Activated CD4-positive, alpha-beta memory T cell treated with anti-CD3 and anti-CD28 coated beads for 36 hours (primary cell): Measurements from ENCODE around the gene ZNF14. TPM values are rescaled to one million over a fixed set of nuclear protein-coding genes. Genes with fewer than 3 reads are reported as not detected.
"Not testable (repeated sequence)": the region's sequence is repeated elsewhere in the genome, so short reads cannot be mapped to it uniquely, and the experiment has no call there.

Experiments used
- CTCF ChIA-PET: fragments of 350-600 bp; sonication (Branson Sonifier 250); formaldehyde crosslinking; loops from one replicate; lab custom pipeline; 2021; ENCODE audit warnings: antibody characterized with exemption, inconsistent platforms; lab: Charles Lee
- POLR2A ChIA-PET: fragments of 350-600 bp; sonication (Branson Sonifier 250); formaldehyde crosslinking; loops from one replicate; lab custom pipeline; 2021; ENCODE audit warnings: antibody characterized with exemption; lab: Charles Lee
- DNase-seq: peaks from one replicate; pipeline ENCODE4 v3.0.0-alpha.2; 2020
- H3K27ac Mint-ChIP-seq: one replicate; pipeline ENCODE4 v1.8.0; 2021; ENCODE audit warnings: mixed read lengths
- H3K27me3 Mint-ChIP-seq: one replicate; pipeline ENCODE4 v1.8.0; 2021; ENCODE audit warnings: mixed read lengths
- H3K36me3 Mint-ChIP-seq: one replicate; pipeline ENCODE4 v1.8.0; 2021; ENCODE audit warnings: mixed read lengths
- H3K4me1 Mint-ChIP-seq: one replicate; pipeline ENCODE4 v1.8.0; 2021; ENCODE audit warnings: low read depth, mixed read lengths
- H3K4me3 Mint-ChIP-seq: one replicate; pipeline ENCODE4 v1.8.0; 2021; ENCODE audit warnings: mild to moderate bottlenecking, mixed read lengths
- H3K9me3 Mint-ChIP-seq: one replicate; pipeline ENCODE4 v1.8.0; 2021; ENCODE audit warnings: mixed read lengths
- intact Hi-C: fragments of 100-400 bp; cut with micrococcal nuclease; formaldehyde crosslinking; loops from one replicate; pipeline ENCODE4 v1.15.1; 2023
- total RNA-seq, 2 experiments: library from RNA; stranded (reverse); gene quantifications; one replicate each; pipeline ENCODE4 v1.2.3, GENCODE V29; 2021

Gene ZNF14
- total RNA-seq, result 1 to 10 TPM; 6.8 to 7.9 TPM

DNA sequence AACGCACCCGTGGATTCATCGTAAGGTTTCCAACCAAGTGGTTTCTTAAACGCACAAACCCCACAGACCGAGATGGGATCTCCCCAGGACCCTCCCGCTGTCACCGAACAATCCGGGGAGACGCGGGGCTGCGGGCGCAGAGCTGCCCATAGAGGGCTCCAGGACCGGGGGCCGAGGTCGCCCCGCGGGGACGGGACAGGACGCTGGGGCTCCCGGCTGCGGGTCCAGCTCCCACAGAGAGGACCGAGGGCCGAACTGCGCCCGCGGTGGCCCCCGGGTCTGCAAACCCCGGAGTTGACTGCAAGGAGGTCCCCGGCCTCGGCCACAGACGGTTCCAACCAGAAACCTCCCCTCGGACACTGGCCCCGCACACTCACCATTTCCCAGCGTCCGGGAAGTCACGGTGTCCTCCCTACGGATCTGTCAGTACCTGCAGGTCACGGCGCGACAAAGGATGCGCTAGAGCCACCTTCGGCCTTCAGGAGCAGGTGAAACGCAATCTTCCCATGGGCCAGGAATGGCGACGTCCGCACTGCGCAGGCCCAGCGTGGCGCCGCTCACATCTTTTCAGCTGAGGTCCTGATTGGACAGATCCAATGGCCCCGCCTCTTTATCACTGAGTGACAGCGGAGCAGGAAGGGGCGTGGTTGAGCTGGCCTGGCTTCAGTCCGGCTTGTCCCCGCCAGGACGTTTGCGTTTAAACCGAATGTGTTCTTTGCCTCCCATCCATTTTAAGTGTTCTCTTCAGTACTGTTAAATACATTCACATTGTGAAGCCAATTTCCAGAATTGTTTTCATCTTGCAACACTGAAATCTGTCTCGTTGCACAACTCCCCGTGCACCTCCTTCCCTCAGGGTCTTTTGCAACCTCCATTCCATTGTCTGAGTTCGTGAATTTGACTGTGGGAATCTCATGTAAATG is at the start of gene ZNF14:
Gene ZNF14 (minus strand): TSS at position 534 of the 923 bp plus-strand sequence. CDS start 154 bp downstream, at position 380.
- intact Hi-C loops, result loop anchor here (1.0 to 2.0 kb wide), 7 partner anchors 43 to 319 kb away; partner anchors contain the start of genes ATP13A1, ZNF101, ZNF506 and ZNF93
- CTCF ChIA-PET, result interaction anchor here (0.7 to 1.4 kb wide), 4 partner anchors 48 to 200 kb away, joined by 3 to 5 read pairs (median 4); partner anchors contain the start of gene ZNF101
- no peaks in the 10 kb centered on the region for H3K27me3 Mint-ChIP-seq

DNA sequence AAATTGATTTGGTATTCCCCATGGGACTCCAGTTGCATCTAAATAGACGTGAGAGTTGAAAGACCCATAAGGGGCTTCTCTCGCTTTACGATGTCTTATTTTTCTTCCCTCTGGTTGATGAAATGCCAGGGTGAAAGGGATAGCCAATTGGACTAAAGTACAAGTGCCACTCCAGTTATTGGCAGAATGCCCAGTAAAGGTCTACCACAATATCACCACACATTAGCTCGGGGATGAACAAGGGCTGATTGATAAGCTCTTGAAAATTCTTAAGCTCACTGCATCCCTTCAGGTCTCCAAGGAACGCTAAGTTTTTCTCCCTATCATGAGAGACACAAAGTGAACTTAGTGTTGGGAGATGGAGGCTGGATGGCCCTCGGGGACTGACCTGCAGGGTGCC is 48.9 kb upstream of the ZNF14 start:
- DNase-seq, H3K27me3 Mint-ChIP-seq, H3K27ac Mint-ChIP-seq, intact Hi-C loops, H3K4me3 Mint-ChIP-seq: not testable (repeated sequence)
- ChIA-PET CTCF (interaction anchor here (0.7 to 2.0 kb wide), 2 partner anchors 8 to 119 kb away, joined by 3 to 4 read pairs; partner anchors contain the start of gene ZNF93), POLR2A (interaction anchor here (1.8 to 2.5 kb wide), 2 partner anchors 40 to 113 kb away, joined by 5 to 11 read pairs; partner anchors contain the start of genes ZNF101 and ZNF506)
- Mint-ChIP-seq H3K4me1 (peaks cover 55% of the 10 kb centered on the region), H3K36me3 (peaks cover 62% of the 10 kb centered on the region), H3K9me3 (peaks cover 19% of the 10 kb centered on the region)

More for the DNA sequence above, at the start of gene ZNF14:
- H3K4me3 Mint-ChIP-seq, result peak within 1 kb of the TSS; percentile 99
- H3K9me3 Mint-ChIP-seq, result peaks cover 25% of the 10 kb centered on the region
- H3K36me3 Mint-ChIP-seq, result peaks cover 40% of the 10 kb centered on the region
- DNase-seq, result peak; percentile 96
- peak within 1 kb of the TSS; percentile 94 for H3K27ac Mint-ChIP-seq
- peaks cover 17% of the 10 kb centered on the region for H3K4me1 Mint-ChIP-seq
- POLR2A ChIA-PET, result interaction anchor here (0.6 to 2.7 kb wide), 7 partner anchors 14 to 133 kb away, joined by 3 to 18 read pairs (median 7); partner anchors contain the start of genes ZNF101, ZNF253 and ZNF506

DNA sequence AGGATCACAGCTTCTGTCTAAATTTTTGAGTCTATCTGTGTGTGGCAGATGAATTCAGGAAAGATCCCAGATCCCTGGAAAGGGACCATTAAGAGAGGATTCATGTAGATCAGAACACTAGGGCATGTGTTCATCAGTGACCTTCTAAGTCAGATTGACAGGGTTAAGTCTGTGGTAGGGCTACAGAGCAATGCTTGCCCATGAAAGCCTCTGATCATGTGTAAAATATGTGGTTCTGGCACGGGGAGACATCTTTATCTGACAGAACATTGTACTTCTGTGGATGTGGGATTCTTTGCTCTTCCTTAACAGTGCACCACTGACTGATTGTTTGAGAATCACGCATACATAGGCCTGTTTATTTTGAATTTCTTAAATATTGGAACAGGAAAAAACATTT is 45.8 kb upstream of the ZNF14 start:
- no peak for DNase-seq
- ChIA-PET POLR2A (interaction anchor here (0.7 kb wide), 1 partner anchor 43 kb away, joined by 4 read pairs; the partner anchor contains the start of gene ZNF506), CTCF (no interaction called here)
- H3K27ac Mint-ChIP-seq, result no peak overlapping the region
- H3K36me3 Mint-ChIP-seq, result peaks cover 44% of the 10 kb centered on the region
- no peaks in the 10 kb centered on the region for H3K27me3 Mint-ChIP-seq
- peaks cover 57% of the 10 kb centered on the region for H3K4me1 Mint-ChIP-seq
- H3K9me3 Mint-ChIP-seq, result peaks cover 19% of the 10 kb centered on the region
- H3K4me3 Mint-ChIP-seq, result no peak overlapping the region
- intact Hi-C loops, result no loop called here

DNA sequence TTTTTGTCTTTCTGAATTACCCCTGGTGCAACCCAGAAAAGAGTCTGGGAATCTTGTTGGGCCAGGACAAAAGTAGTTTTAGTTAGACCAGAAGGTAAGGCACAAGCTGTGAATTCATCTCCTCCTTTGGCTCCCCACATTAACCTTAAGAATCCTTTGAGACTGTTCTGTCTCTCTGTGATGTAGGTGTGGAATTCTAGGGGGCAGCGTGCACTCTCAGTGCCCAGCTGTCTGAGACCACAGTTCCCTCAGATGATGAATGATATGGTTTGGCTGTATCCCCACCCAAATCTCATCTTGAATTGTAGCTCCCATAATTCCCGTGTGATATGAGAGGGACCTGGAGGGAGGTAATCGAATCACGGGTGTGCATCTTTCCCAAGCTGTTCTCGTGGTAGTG is 44.8 kb upstream of the ZNF14 start:
- DNase-seq, result no peak
- POLR2A ChIA-PET, result no interaction called here
- peak overlapping the region; percentile 97 for H3K4me3 Mint-ChIP-seq
- no peaks in the 10 kb centered on the region for H3K27me3 Mint-ChIP-seq
- CTCF ChIA-PET, result interaction anchor here (0.7 kb wide), 2 partner anchors 9 to 85 kb away, joined by 3 to 4 read pairs; no protein-coding TSS in a partner anchor
- intact Hi-C loops, result loop anchor here (2.0 kb wide), 1 partner anchor 89 kb away; no protein-coding TSS in a partner anchor
- peaks cover 41% of the 10 kb centered on the region for H3K36me3 Mint-ChIP-seq
- H3K9me3 Mint-ChIP-seq, result peaks cover 17% of the 10 kb centered on the region
- peaks cover 53% of the 10 kb centered on the region for H3K4me1 Mint-ChIP-seq
- H3K27ac Mint-ChIP-seq, result peak overlapping the region; percentile 93

- H3K4me1 Mint-ChIP-seq, result peaks cover 44% of the 10 kb centered on the region
- no peaks in the 10 kb centered on the region for H3K27me3 Mint-ChIP-seq
- ChIA-PET POLR2A (interaction anchor here (0.6 to 2.3 kb wide), 8 partner anchors 13 to 461 kb away, joined by 3 to 19 read pairs (median 5); partner anchors contain the start of genes ZNF101, ZNF14, ZNF253 and ZNF506), CTCF (interaction anchor here (0.7 to 1.0 kb wide), 7 partner anchors 14 to 244 kb away, joined by 3 to 4 read pairs (median 3); partner anchors contain the start of genes ZNF253 and ZNF506)
- peak; percentile 96 for DNase-seq
- peaks cover 31% of the 10 kb centered on the region for H3K36me3 Mint-ChIP-seq
- H3K27ac Mint-ChIP-seq, result peak overlapping the region; percentile 93
- peaks cover 17% of the 10 kb centered on the region for H3K9me3 Mint-ChIP-seq
- intact Hi-C loops, result loop anchor here (1.0 to 2.0 kb wide), 5 partner anchors 41 to 113 kb away; partner anchors contain the start of genes ATP13A1, ZNF14 and ZNF506
- peak overlapping the region; percentile 97 for H3K4me3 Mint-ChIP-seq
These were observed 43.5 kb upstream of the ZNF14 start for GRCh38 chr19:19776206-19777008.

GRCh38 chr19:19775891-19776205 is 42.9 kb upstream of the ZNF14 start:
- peak overlapping the region; percentile 97 for H3K4me3 Mint-ChIP-seq
- H3K27me3 Mint-ChIP-seq, result no peaks in the 10 kb centered on the region
- peaks cover 43% of the 10 kb centered on the region for H3K4me1 Mint-ChIP-seq
- intact Hi-C loops, result loop anchor here (1.0 to 2.0 kb wide), 5 partner anchors 41 to 113 kb away; partner anchors contain the start of genes ATP13A1, ZNF14 and ZNF506
- ChIA-PET CTCF (interaction anchor here (0.9 to 1.0 kb wide), 4 partner anchors 15 to 244 kb away, joined by 3 to 4 read pairs (median 3); partner anchors contain the start of gene ZNF253), POLR2A (interaction anchor here (1.0 to 2.3 kb wide), 7 partner anchors 14 to 125 kb away, joined by 3 to 19 read pairs (median 5); partner anchors contain the start of genes ZNF101, ZNF14, ZNF253 and ZNF506)
- peaks cover 27% of the 10 kb centered on the region for H3K36me3 Mint-ChIP-seq
- peaks cover 17% of the 10 kb centered on the region for H3K9me3 Mint-ChIP-seq
- DNase-seq, result no peak
- H3K27ac Mint-ChIP-seq, result peak overlapping the region; percentile 93

GRCh38 chr19:19774354-19775033 is 41.6 kb upstream of the ZNF14 start:
- CTCF ChIA-PET, result no interaction called here
- POLR2A ChIA-PET, result interaction anchor here (1.0 kb wide), 2 partner anchors 41 to 92 kb away, joined by 3 to 4 read pairs; partner anchors contain the start of gene ZNF14
- Mint-ChIP-seq H3K4me3 (no peak overlapping the region), H3K4me1 (peaks cover 39% of the 10 kb centered on the region), H3K27me3 (no peaks in the 10 kb centered on the region), H3K27ac (no peak overlapping the region), H3K36me3 (peaks cover 19% of the 10 kb centered on the region), H3K9me3 (peaks cover 14% of the 10 kb centered on the region)
- no peak for DNase-seq
- intact Hi-C loops, result no loop called here

DNA sequence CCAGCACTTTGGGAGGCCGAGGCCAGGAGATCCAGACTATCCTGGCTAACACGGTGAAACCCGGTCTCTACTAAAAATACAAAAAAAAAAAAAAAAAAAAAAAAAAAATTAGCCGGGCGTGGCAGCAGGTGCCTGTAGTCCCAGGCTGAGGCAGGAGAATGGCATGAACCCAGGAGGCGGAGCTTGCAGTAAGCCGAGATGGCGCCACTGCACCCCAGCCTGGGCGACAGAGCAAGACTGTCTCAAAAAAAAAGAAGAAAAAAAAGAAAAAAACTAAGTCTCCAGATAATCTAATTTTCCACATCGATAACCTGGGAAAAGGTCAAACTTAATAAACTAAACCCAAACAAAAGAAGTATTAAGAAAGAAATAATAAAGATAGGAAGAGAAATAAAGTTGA is 39.1 kb upstream of the ZNF14 start:
- H3K4me3 Mint-ChIP-seq, POLR2A ChIA-PET, CTCF ChIA-PET: not testable (repeated sequence)

GRCh38 chr19:19769971-19770370 is 37.1 kb upstream of the ZNF14 start:
- intact Hi-C loops, H3K27me3 Mint-ChIP-seq, H3K4me3 Mint-ChIP-seq, H3K36me3 Mint-ChIP-seq, H3K9me3 Mint-ChIP-seq, H3K4me1 Mint-ChIP-seq, H3K27ac Mint-ChIP-seq, POLR2A ChIA-PET, CTCF ChIA-PET, DNase-seq: not testable (repeated sequence)

More for the DNA sequence above, 39.1 kb upstream of the ZNF14 start:
- H3K9me3 Mint-ChIP-seq, H3K27me3 Mint-ChIP-seq, H3K27ac Mint-ChIP-seq, DNase-seq, H3K36me3 Mint-ChIP-seq, intact Hi-C loops: not testable (repeated sequence)
- H3K4me1 Mint-ChIP-seq, result peaks cover 16% of the 10 kb centered on the region

DNA sequence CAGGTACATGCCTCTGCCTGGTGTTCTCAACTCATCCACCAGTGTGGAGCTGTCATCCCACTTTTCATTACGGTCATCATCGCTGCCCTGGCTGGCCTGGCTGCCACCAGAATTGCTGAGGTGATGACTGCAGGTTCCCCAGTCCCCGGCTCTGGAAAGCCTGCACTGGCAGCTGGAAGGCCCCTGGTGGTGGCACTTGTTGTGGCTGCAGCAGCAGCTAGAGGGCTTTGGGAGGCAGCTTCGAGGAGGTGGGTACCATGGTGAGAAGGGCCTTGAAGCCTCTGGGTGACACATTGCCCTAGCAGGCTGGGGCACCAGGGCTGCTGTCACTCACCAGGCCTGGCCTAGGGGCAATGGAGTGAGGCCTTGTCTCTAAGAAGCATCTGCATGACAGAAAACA is 25.3 kb upstream of the ZNF14 start:
- Mint-ChIP-seq H3K27me3 (no peaks in the 10 kb centered on the region), H3K4me3 (no peak overlapping the region), H3K36me3 (peaks cover 6% of the 10 kb centered on the region), H3K27ac (no peak overlapping the region), H3K9me3 (no peaks in the 10 kb centered on the region), H3K4me1 (no peaks in the 10 kb centered on the region)
- DNase-seq, result no peak
- ChIA-PET POLR2A (interaction anchor here (0.5 kb wide), 1 partner anchor 154 kb away, joined by 3 read pairs; no protein-coding TSS in a partner anchor), CTCF (interaction anchor here (0.9 kb wide), 1 partner anchor 226 kb away, joined by 3 read pairs; no protein-coding TSS in a partner anchor)
- intact Hi-C loops, result no loop called here
